Stimulated activated naive CD4-positive, alpha-beta T cell (primary cell): ENCODE measurements around the gene SLC29A1.
A peak's percentile ranks its signal among the peaks of the same experiment; 100 is the strongest.

ENCODE experiments used
- DNase-seq, 6 experiments: peaks; one replicate each; lab custom pipeline; 2025; lab: John Stamatoyannopoulos, UW

The SLC29A1 gene

GRCh38 chr6:44255105-44255808, 31.9 kb downstream of the SLC29A1 start:
- DNase-seq = peak in 2 of 6 experiments; percentile 11 to 23

GRCh38 chr6:44255871-44256774, 32.7 kb downstream of the SLC29A1 start:
- DNase-seq = peak in 3 of 6 experiments; percentile 16 to 31 (median 21)

- no peak for DNase-seq
Observed at GRCh38 chr6:44256775-44257024, 33.3 kb downstream of the SLC29A1 start.

GRCh38 chr6:44257025-44257752, 33.8 kb downstream of the SLC29A1 start, which contains the start of gene SLC35B2:
Gene SLC35B2 (minus strand): TSS chr6:44257528. CDS start chr6:44257410, 118 bp downstream.
- DNase-seq = peak; percentile 32 to 75 (median 58)

GRCh38 chr6:44257753-44258324, 34.4 kb downstream of the SLC29A1 start:
- no peak for DNase-seq

GRCh38 chr6:44258325-44258863, 35.0 kb downstream of the SLC29A1 start:
- DNase-seq = no peak

GRCh38 chr6:44258921-44259320, 35.5 kb downstream of the SLC29A1 start:
- DNase-seq = no peak

GRCh38 chr6:44260011-44260410, 36.6 kb downstream of the SLC29A1 start:
- no peak for DNase-seq

GRCh38 chr6:44260451-44261297, 37.3 kb downstream of the SLC29A1 start:
- DNase-seq = no peak

- no peak for DNase-seq
Observed at GRCh38 chr6:44261581-44261980, 38.2 kb downstream of the SLC29A1 start.

- DNase-seq = no peak
Observed at GRCh38 chr6:44262467-44263353, 39.3 kb downstream of the SLC29A1 start.

- DNase-seq = peak in 2 of 6 experiments; percentile 18 to 43
Observed at GRCh38 chr6:44263354-44264100, 40.1 kb downstream of the SLC29A1 start.

GRCh38 chr6:44264154-44265006, 41.0 kb downstream of the SLC29A1 start:
- DNase-seq = peak in 3 of 6 experiments; percentile 17 to 41 (median 29)

- DNase-seq = peak; percentile 87 to 97 (median 91)
Observed at GRCh38 chr6:44265007-44265721, 41.8 kb downstream of the SLC29A1 start, which contains the start of gene NFKBIE. Gene NFKBIE (minus strand): TSS chr6:44265551. CDS start chr6:44265346, 205 bp downstream.

GRCh38 chr6:44265722-44266233, 42.4 kb downstream of the SLC29A1 start:
- no peak for DNase-seq

GRCh38 chr6:44266347-44266746, 43.0 kb downstream of the SLC29A1 start:
- no peak for DNase-seq

GRCh38 chr6:44267252-44267651, 43.9 kb downstream of the SLC29A1 start:
- no peak for DNase-seq
